Nasal cavity respiratory epithelium epithelial cell of viscerocranial mucosa (primary cell): ENCODE results near the gene SLC35F3. TPM values are rescaled to one million over a fixed set of nuclear protein-coding genes. Genes with fewer than 3 reads are reported as not detected.

Source experiments
- total RNA-seq: library from RNA; depleted of rRNA; stranded (reverse); fragments of >200 nt; gene quantifications from 2 replicates; pipeline ENCODE4 v1.2.3, GENCODE V29; 2014

SLC35F3 gene
- total RNA-seq: 1.6 and 2.1 TPM in 2 replicates

DNA sequence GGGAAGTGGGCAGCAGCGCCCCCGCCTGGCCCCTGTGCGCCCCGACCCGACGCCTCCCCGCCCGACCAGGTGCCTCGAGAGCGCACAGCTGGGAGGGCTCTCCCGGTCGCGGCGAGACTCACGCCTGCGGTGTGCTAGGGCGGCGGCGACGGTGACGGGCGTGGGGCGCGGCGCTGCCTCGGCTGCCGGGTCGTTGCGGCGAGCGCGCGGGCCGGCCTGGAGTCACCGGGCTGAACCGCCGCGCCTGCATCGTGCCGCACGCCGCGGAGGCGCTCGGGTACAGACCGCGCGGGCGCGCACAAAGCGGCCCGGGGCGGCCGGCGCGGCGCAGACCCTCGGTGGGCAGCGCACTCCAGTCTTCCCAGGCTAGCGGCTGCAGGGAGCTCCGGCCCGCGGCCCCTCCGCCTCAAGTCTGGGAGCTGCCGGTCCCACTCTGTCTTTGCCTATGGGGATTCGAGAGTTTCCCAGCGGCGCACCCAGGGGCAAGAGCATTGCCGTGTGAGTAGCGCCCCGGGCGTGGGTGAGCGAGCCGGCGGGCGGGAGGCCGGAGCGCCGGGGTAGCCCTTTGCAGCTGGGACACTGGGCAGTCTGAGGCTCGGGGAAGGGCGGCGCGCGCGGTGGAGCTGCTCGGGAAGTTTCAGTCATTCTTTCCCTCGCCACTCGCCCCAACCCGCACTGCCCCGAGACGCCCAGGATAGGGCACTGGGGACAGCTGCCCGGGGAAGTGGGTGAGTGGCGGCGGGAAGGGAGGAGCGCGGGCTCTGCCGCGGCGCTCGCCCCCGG lies at the start of gene SLC35F3:
TSS of gene SLC35F3 (plus strand) at position 44 of the 783 bp plus-strand sequence.

GRCh38 chr1:234373064-234373958 lies 468.8 kb downstream of the SLC35F3 start, which contains the start of gene COA6:
COA6 (plus strand) TSS chr1:234373456; CDS start chr1:234373467, 11 bp downstream.

